ENCODE data around the gene SELENOH. TPM values are rescaled to one million over a fixed set of nuclear protein-coding genes. Genes with fewer than 3 reads are reported as not detected.

Gene SELENOH, protein sequence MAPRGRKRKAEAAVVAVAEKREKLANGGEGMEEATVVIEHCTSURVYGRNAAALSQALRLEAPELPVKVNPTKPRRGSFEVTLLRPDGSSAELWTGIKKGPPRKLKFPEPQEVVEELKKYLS
- total RNA-seq, result 73.5 and 83.4 TPM in 2 replicates

DNA sequence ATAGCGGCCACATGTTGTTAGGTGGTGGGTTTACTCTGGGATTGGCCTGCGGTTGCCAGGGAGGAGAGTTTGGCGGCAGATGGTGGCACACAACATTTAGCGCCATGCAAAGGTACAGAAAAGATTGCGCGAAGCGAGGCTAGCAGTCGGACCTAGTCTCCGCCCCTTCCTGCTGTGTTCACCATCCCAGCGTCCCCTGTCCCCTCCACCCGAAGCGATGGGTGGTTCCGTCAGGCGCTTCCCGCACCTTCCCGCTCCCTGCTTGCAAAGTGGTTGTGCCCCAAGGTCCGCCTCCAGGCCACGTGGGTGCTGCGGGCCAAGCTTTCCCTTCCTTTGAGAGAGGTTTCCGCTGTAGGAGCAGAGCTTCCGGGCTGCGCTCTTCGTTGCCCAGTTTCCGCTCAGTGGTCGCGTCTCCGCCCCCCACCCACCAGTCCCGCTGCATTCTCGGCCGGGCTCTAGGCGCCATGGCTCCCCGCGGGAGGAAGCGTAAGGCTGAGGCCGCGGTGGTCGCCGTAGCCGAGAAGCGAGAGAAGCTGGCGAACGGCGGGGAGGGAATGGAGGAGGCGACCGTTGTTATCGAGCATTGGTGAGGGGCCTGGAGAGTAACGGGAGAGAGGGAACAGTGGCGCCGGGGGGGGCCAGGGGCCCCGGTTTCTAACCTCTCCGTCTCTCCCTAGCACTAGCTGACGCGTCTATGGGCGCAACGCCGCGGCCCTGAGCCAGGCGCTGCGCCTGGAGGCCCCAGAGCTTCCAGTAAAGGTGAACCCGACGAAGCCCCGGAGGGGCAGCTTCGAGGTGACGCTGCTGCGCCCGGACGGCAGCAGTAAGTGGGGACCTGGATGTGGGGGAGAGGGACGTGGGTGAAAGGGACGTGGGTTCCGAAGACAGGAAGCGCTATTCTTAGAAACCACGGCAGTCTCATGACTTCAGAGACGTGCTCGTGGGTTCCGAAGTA lies at the start of gene SELENOH:
Gene SELENOH, plus strand, starts transcription at position 360 of the 955 bp plus-strand sequence. Its CDS starts 105 bp downstream, at position 465.

DNA sequence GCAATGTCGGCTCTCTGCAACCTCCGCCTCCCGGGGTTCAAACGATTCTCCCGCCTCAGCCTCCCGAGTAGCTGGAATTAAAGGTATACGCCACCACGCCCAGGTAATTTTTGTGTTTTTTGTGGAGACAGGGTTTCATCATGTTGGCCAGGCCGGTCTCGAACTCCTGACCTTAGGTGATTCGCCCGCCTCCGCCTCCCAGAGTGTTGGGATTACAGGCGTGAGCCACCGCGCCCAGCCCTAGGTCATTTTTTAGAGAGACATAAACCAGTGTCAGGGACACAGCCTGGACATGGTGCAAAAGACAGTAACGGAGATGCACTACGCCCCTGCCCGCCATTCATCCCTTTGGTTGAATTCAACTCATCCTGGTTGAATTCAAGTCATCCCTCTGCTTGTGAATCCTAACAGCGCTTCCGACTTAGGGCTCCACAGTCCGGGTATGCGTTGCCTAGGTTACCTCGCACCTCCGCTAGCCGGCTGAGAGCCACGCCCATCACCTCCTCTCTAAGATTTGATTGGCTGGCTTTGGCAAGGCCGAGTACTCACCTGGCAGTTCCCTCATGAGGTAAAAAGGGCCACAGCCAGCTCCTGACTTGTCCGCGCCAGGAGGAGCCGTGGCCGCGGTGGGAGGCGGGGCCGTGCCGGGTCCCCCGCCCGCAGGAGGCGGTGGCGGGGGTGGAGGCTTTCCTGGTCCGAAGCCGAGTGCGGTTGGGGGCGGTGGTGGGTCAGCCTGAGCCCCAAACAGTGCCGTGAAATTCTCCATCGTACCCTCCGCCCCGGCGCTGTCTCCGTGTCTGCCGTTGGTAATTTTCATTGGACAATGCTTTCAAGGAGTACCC lies 29.7 kb upstream of the SELENOH start, which contains the start of gene MED19:
Gene MED19, minus strand, starts transcription at position 802 of the 842 bp plus-strand sequence. Its CDS starts 36 bp downstream, at position 766.

DNA sequence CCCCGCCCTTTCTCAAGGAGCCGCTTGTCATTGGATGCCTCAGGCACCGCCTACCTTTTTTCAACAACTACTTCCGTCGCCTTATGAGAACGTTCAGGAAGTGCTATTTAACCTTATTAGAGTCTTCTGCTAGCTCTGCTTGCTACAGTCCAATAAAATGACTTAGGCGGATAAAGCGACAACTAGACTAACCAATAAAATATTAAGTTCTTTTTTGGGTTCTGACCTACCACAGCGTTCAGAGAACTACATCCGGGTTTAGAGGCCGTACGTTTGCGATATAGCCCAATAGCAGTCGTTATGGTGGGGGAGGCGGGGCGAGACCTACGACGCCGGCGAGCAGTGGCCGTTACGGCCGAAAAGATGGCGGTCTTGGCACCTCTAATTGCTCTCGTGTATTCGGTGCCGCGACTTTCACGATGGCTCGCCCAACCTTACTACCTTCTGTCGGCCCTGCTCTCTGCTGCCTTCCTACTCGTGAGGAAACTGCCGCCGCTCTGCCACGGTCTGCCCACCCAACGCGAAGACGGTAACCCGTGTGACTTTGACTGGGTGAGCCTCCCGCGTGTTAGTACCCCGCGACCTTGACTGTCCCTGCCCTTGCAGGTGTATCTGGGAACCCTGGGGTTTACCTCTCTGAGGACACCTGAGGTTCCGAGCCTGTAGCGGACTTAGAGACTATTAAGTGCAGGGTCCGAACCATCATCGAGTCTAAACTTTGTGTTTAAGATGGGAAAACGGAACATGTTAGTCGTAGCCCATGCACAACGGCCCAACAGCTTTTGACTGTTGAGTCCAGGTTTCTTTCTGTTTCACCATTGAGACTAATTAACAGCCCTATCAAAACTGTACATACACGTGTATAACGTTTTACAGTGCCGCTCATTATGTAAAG lies 28.8 kb upstream of the SELENOH start, which contains the start of gene TMX2:
Gene TMX2, plus strand, starts transcription at position 338 of the 895 bp plus-strand sequence. Its CDS starts 26 bp downstream, at position 364.

DNA sequence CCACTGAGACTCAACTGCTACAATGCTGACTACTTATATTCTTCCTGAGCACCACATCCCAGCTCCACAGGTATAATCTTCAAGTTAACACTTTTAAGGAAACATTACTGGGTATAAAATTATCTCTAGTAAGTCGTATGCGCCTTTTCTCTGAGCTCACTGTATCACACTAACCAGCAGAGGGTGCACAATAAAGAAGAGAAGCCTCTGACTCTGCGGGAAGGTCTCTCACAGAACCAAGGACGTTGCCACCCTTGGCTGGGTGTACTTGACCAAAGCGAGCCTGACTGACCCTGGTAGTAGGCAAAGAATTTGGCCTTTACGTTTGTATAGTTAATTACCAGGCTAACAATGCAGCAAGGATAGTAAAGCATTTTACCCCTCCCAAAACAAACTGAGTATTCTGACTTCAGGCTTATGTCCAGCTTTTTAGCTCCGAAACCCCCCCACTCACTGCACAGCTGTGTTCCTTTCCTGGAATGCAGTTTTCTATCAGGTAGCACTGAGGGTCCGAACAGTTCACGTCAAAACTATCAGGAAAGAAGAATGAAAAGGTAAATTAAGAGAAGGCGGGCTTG lies 10.5 kb downstream of the SELENOH start, which contains the start of gene BTBD18:
Gene BTBD18, minus strand, starts transcription at position 144 of the 578 bp plus-strand sequence. CDS start 631 bp downstream, outside the sequence.

DNA sequence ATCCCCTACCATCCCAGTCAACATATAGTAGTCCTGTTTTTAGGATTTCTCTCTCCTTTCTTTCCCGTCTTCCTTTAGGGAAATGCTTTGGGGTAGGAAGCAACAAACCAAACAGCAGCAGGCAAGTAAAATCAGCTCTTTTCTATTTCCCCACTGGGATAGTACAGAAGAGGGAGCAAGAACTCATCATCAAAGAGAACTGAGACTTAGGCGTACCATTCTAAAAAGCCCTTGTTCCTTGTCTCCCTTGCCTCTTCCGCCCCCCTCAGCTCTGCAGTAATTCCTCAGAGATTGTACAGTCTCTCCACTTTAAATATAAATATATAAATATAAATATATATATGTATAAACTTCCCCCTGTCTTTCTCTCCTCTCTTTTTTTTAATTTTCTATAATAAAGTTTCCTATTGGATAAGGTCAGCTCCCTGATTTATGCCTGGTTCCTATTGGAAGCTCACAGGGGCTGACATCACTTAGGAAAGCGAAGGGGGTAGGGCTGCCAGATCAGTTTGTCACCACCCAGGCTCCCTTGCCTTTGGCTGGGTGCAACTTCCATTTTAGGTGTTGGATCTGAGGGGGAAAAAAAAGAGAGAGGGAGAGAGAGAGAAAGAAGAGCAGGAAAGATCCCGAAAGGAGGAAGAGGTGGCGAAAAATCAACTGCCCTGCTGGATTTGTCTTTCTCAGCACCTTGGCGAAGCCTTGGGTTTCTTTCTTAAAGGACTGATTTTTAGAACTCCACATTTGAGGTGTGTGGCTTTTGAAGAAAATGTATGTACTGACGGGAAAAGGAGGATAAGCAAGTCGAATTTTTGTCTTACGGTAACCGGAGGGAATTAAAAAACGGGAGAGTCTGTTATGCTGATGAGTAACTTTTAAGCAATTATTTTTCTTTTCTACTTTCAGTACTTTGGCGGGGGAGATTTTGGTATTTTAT lies 20.3 kb downstream of the SELENOH start, which contains the start of gene CTNND1:
Gene CTNND1, plus strand, starts transcription at position 502 of the 934 bp plus-strand sequence. CDS start 29,677 bp downstream, outside the sequence.

Other genes with a start within 250 kb of the SELENOH start
- 2.0 and 2.1 TPM in 2 replicates for gene SLC43A1, start 225.8 kb upstream of the SELENOH start, total RNA-seq
- 32.3 and 69.0 TPM in 2 replicates for gene TIMM10, start 210.7 kb upstream of the SELENOH start, total RNA-seq
- gene SMTNL1, start 203.9 kb upstream of the SELENOH start, total RNA-seq, result not detected in 2 replicates
- gene UBE2L6, start 173.8 kb upstream of the SELENOH start, total RNA-seq, result 10.3 and 48.4 TPM in 2 replicates
- 0.68 and 10.0 TPM in 2 replicates for gene SERPING1, start 143.8 kb upstream of the SELENOH start, total RNA-seq
- under 0.01 and 0.07 TPM in 2 replicates for gene YPEL4, start 91.6 kb upstream of the SELENOH start, total RNA-seq
- gene CLP1, start 83.7 kb upstream of the SELENOH start, total RNA-seq, result 22.4 and 24.9 TPM in 2 replicates
- gene ZDHHC5, start 73.4 kb upstream of the SELENOH start, total RNA-seq, result 45.5 and 79.9 TPM in 2 replicates
- 13.8 and 18.8 TPM in 2 replicates for gene MED19, start 29.3 kb upstream of the SELENOH start, total RNA-seq
- gene TMX2, start 28.9 kb upstream of the SELENOH start, total RNA-seq, result 89.5 and 95.5 TPM in 2 replicates
- gene BTBD18, start 10.3 kb downstream of the SELENOH start, total RNA-seq, result not detected in 2 replicates
- gene CTNND1, start 20.3 kb downstream of the SELENOH start, total RNA-seq, result 174 and 308 TPM in 2 replicates